Measurements from ENCODE around the gene MAFF.
"Not testable (repeated sequence)": the region's sequence is repeated elsewhere in the genome, so short reads cannot be mapped to it uniquely, and the experiment has no call there.

The MAFF gene

GRCh38 chr22:38201711-38202436 is at the start of gene MAFF:
Gene MAFF (plus strand): TSS chr22:38201994. CDS start chr22:38213854, 11,860 bp downstream.
- peak within 1 kb of the TSS; percentile 87 for H3K27ac Mint-ChIP-seq
- DNase-seq (ENCODE audit: low spot score): peak; percentile 90
- H3K9me3 Mint-ChIP-seq: no peaks in the 10 kb centered on the region
- peak within 1 kb of the TSS; percentile 85 for H3K4me3 Mint-ChIP-seq
- H3K36me3 Mint-ChIP-seq (ENCODE audit: low read depth): no peaks in the 10 kb centered on the region
- H3K27me3 Mint-ChIP-seq (ENCODE audit: low read depth): no peaks in the 10 kb centered on the region
- peaks cover 27% of the 10 kb centered on the region for H3K4me1 Mint-ChIP-seq (ENCODE audit: low read depth)

GRCh38 chr22:38153821-38154562 is 47.8 kb upstream of the MAFF start:
- H3K27me3 Mint-ChIP-seq (ENCODE audit: low read depth): no peaks in the 10 kb centered on the region
- no peak for DNase-seq (ENCODE audit: low spot score)
- H3K27ac Mint-ChIP-seq: no peak overlapping the region
- H3K9me3 Mint-ChIP-seq: no peaks in the 10 kb centered on the region
- peaks cover 1% of the 10 kb centered on the region for H3K4me1 Mint-ChIP-seq (ENCODE audit: low read depth)
- no peaks in the 10 kb centered on the region for H3K36me3 Mint-ChIP-seq (ENCODE audit: low read depth)
- H3K4me3 Mint-ChIP-seq: no peak overlapping the region

GRCh38 chr22:38154563-38154915 is 47.3 kb upstream of the MAFF start:
- H3K4me1 Mint-ChIP-seq (ENCODE audit: low read depth): not testable (repeated sequence)

GRCh38 chr22:38155703-38156102 is 46.1 kb upstream of the MAFF start:
- H3K36me3 Mint-ChIP-seq (ENCODE audit: low read depth): peaks cover 2% of the 10 kb centered on the region
- H3K4me1 Mint-ChIP-seq (ENCODE audit: low read depth): peaks cover 3% of the 10 kb centered on the region
- no peak overlapping the region for H3K27ac Mint-ChIP-seq
- H3K4me3 Mint-ChIP-seq: no peak overlapping the region
- DNase-seq (ENCODE audit: low spot score): no peak
- H3K27me3 Mint-ChIP-seq (ENCODE audit: low read depth): no peaks in the 10 kb centered on the region
- H3K9me3 Mint-ChIP-seq: no peaks in the 10 kb centered on the region

More at GRCh38 chr22:38154563-38154915, 47.3 kb upstream of the MAFF start:
- H3K9me3 Mint-ChIP-seq; DNase-seq (ENCODE audit: low spot score); H3K4me3 Mint-ChIP-seq; H3K27me3 Mint-ChIP-seq (ENCODE audit: low read depth); H3K36me3 Mint-ChIP-seq (ENCODE audit: low read depth); H3K27ac Mint-ChIP-seq: not testable (repeated sequence)

- H3K36me3 Mint-ChIP-seq (ENCODE audit: low read depth): peaks cover 23% of the 10 kb centered on the region
- no peak for DNase-seq (ENCODE audit: low spot score)
- no peaks in the 10 kb centered on the region for H3K9me3 Mint-ChIP-seq
- no peaks in the 10 kb centered on the region for H3K27me3 Mint-ChIP-seq (ENCODE audit: low read depth)
- no peak overlapping the region for H3K4me3 Mint-ChIP-seq
- H3K27ac Mint-ChIP-seq: no peak overlapping the region
- peaks cover 10% of the 10 kb centered on the region for H3K4me1 Mint-ChIP-seq (ENCODE audit: low read depth)
Measured at GRCh38 chr22:38162881-38163843, 38.6 kb upstream of the MAFF start.

- no peak overlapping the region for H3K4me3 Mint-ChIP-seq
- DNase-seq (ENCODE audit: low spot score): no peak
- no peaks in the 10 kb centered on the region for H3K9me3 Mint-ChIP-seq
- no peaks in the 10 kb centered on the region for H3K27me3 Mint-ChIP-seq (ENCODE audit: low read depth)
- H3K36me3 Mint-ChIP-seq (ENCODE audit: low read depth): peaks cover 24% of the 10 kb centered on the region
- no peak overlapping the region for H3K27ac Mint-ChIP-seq
- H3K4me1 Mint-ChIP-seq (ENCODE audit: low read depth): peaks cover 10% of the 10 kb centered on the region
Measured at GRCh38 chr22:38163844-38164550, 37.8 kb upstream of the MAFF start.

GRCh38 chr22:38164551-38164918 is 37.3 kb upstream of the MAFF start:
- Mint-ChIP-seq H3K9me3 (no peaks in the 10 kb centered on the region), H3K36me3 (ENCODE audit: low read depth) (peaks cover 24% of the 10 kb centered on the region), H3K4me1 (ENCODE audit: low read depth) (peaks cover 9% of the 10 kb centered on the region), H3K27ac (no peak overlapping the region), H3K27me3 (ENCODE audit: low read depth) (no peaks in the 10 kb centered on the region), H3K4me3 (no peak overlapping the region)
- DNase-seq (ENCODE audit: low spot score): no peak

GRCh38 chr22:38165922-38166593 is 35.7 kb upstream of the MAFF start:
- Mint-ChIP-seq H3K36me3 (ENCODE audit: low read depth) (peaks cover 23% of the 10 kb centered on the region), H3K4me1 (ENCODE audit: low read depth) (peaks cover 9% of the 10 kb centered on the region), H3K27ac (no peak overlapping the region), H3K27me3 (ENCODE audit: low read depth) (no peaks in the 10 kb centered on the region), H3K4me3 (no peak overlapping the region), H3K9me3 (no peaks in the 10 kb centered on the region)
- DNase-seq (ENCODE audit: low spot score): no peak

GRCh38 chr22:38167988-38168407 is 33.8 kb upstream of the MAFF start:
- Mint-ChIP-seq H3K27ac (no peak overlapping the region), H3K4me3 (no peak overlapping the region), H3K27me3 (ENCODE audit: low read depth) (no peaks in the 10 kb centered on the region), H3K9me3 (no peaks in the 10 kb centered on the region), H3K4me1 (ENCODE audit: low read depth) (peaks cover 6% of the 10 kb centered on the region), H3K36me3 (ENCODE audit: low read depth) (peaks cover 18% of the 10 kb centered on the region)
- no peak for DNase-seq (ENCODE audit: low spot score)

GRCh38 chr22:38169116-38169515 is 32.7 kb upstream of the MAFF start:
- Mint-ChIP-seq H3K36me3 (ENCODE audit: low read depth) (peaks cover 18% of the 10 kb centered on the region), H3K4me1 (ENCODE audit: low read depth) (peaks cover 12% of the 10 kb centered on the region), H3K27me3 (ENCODE audit: low read depth) (no peaks in the 10 kb centered on the region), H3K4me3 (no peak overlapping the region), H3K27ac (no peak overlapping the region), H3K9me3 (no peaks in the 10 kb centered on the region)
- no peak for DNase-seq (ENCODE audit: low spot score)

GRCh38 chr22:38170469-38170868 is 31.3 kb upstream of the MAFF start:
- no peaks in the 10 kb centered on the region for H3K9me3 Mint-ChIP-seq
- peaks cover 10% of the 10 kb centered on the region for H3K36me3 Mint-ChIP-seq (ENCODE audit: low read depth)
- H3K4me1 Mint-ChIP-seq (ENCODE audit: low read depth): peaks cover 8% of the 10 kb centered on the region
- no peaks in the 10 kb centered on the region for H3K27me3 Mint-ChIP-seq (ENCODE audit: low read depth)
- DNase-seq (ENCODE audit: low spot score): no peak
- H3K27ac Mint-ChIP-seq: no peak overlapping the region
- no peak overlapping the region for H3K4me3 Mint-ChIP-seq

GRCh38 chr22:38171927-38172831 is 29.6 kb upstream of the MAFF start:
- peaks cover 17% of the 10 kb centered on the region for H3K4me1 Mint-ChIP-seq (ENCODE audit: low read depth)
- H3K36me3 Mint-ChIP-seq (ENCODE audit: low read depth): peaks cover 6% of the 10 kb centered on the region
- no peaks in the 10 kb centered on the region for H3K9me3 Mint-ChIP-seq
- no peak overlapping the region for H3K4me3 Mint-ChIP-seq
- no peak for DNase-seq (ENCODE audit: low spot score)
- H3K27me3 Mint-ChIP-seq (ENCODE audit: low read depth): no peaks in the 10 kb centered on the region
- H3K27ac Mint-ChIP-seq: peak overlapping the region; percentile 73
